BE2C (cell line): ENCODE results near the gene GRID2IP.
A peak's percentile ranks its signal among the peaks of the same experiment; 100 is the strongest.
"Not testable (repeated sequence)": the region's sequence is repeated elsewhere in the genome, so short reads cannot be mapped to it uniquely, and the experiment has no call there.

Source experiments
- DNase-seq: peaks from one replicate; pipeline ENCODE4 v3.0.0-alpha.2; 2020
- H3K27me3 ChIP-seq: fragments of 250-450 bp; sonication (Bioruptor Pico); 2 replicates; pipeline ENCODE4 v1.5.1; 2020; ENCODE audit warnings: mild to moderate bottlenecking
- H3K36me3 ChIP-seq: fragments of 250-450 bp; sonication (Bioruptor Pico); 2 replicates; pipeline ENCODE4 v1.5.1; 2020; ENCODE audit warnings: mild to moderate bottlenecking
- H3K4me1 ChIP-seq: fragments of 250-450 bp; sonication (Bioruptor Pico); 2 replicates; pipeline ENCODE4 v1.5.1; 2020
- H3K4me3 ChIP-seq: 2 replicates; pipeline ENCODE4 v1.5.1; 2011; ENCODE audit warnings: low read depth, low read length
- H3K9me3 ChIP-seq: fragments of 250-450 bp; sonication (Bioruptor Pico); 2 replicates; pipeline ENCODE4 v1.5.1; 2020
- CTCF ChIP-seq: IDR thresholded peaks from 2 replicates; pipeline ENCODE4 v1.5.1; 2012; ENCODE audit warnings: mild to moderate bottlenecking, low read depth, low read length

Gene GRID2IP

GRCh38 chr7:6451224-6451705 lies 100.0 kb downstream of the GRID2IP start:
- no peak for TF ChIP-seq CTCF
- H3K36me3 ChIP-seq = no peaks in the 10 kb centered on the region; the same call in 1 of the 2 replicates
- no peaks in the 10 kb centered on the region for H3K4me1 ChIP-seq
- DNase-seq = no peak
- no peak overlapping the region for H3K4me3 ChIP-seq
- no peaks in the 10 kb centered on the region for H3K27me3 ChIP-seq
- no peaks in the 10 kb centered on the region for H3K9me3 ChIP-seq

DNA sequence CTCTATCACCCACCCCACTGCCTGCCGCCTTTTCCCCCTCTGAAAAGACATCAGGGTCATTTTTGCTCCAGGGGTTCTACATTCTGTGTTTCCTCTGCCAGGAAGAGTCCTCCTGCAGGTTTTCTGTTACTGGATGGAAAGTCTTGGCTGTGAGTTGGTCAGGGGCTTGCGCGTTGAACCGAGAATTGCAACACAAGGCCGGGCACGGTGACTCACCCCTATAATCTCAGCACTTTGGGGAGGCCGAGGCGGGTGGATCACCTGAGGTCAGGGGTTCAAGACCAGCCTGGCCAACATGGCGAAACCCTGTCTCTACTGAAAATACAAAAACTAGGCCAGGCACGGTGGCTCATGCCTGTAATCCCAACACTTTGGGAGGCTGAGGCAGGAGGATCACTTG lies 100.7 kb downstream of the GRID2IP start:
- DNase-seq, H3K4me1 ChIP-seq, H3K9me3 ChIP-seq: not testable (repeated sequence)

DNA sequence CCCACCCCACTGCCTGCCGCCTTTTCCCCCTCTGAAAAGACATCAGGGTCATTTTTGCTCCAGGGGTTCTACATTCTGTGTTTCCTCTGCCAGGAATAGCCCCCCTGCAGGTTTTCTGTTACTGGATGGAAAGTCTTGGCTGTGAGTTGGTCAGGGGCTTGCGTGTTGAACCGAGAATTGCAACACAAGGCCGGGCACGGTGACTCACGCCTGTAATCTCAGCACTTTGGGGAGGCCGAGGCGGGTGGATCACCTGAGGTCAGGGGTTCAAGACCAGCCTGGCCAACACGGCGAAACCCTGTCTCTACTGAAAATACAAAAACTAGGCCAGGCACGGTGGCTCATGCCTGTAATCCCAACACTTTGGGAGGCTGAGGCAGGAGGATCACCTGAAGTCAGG lies 101.4 kb downstream of the GRID2IP start:
- H3K36me3 ChIP-seq = peaks cover 10% of the 10 kb centered on the region
- H3K4me3 ChIP-seq, H3K9me3 ChIP-seq, H3K4me1 ChIP-seq, DNase-seq, H3K27me3 ChIP-seq: not testable (repeated sequence)

More for the DNA sequence above, 100.7 kb downstream of the GRID2IP start:
- not testable (repeated sequence) for H3K27me3 ChIP-seq, H3K36me3 ChIP-seq, H3K4me3 ChIP-seq

GRCh38 chr7:6448943-6449543 lies 102.2 kb downstream of the GRID2IP start:
- Histone ChIP-seq H3K4me1 (no peaks in the 10 kb centered on the region), H3K9me3 (no peaks in the 10 kb centered on the region), H3K4me3 (no peak overlapping the region), H3K27me3 (no peaks in the 10 kb centered on the region), H3K36me3 (peaks cover 14% of the 10 kb centered on the region)
- TF ChIP-seq CTCF = no peak
- DNase-seq = no peak

GRCh38 chr7:6447581-6448199 lies 103.6 kb downstream of the GRID2IP start, which contains the start of gene DAGLB:
Gene DAGLB (minus strand): TSS chr7:6447954. CDS start chr7:6447842, 112 bp downstream.
- DNase-seq = peak; percentile 97
- no peak for TF ChIP-seq CTCF

More at GRCh38 chr7:6447581-6448199, 103.6 kb downstream of the GRID2IP start, which contains the start of gene DAGLB:
- H3K9me3 ChIP-seq = no peaks in the 10 kb centered on the region
- H3K4me1 ChIP-seq = no peaks in the 10 kb centered on the region
- no peaks in the 10 kb centered on the region for H3K27me3 ChIP-seq
- peaks cover 22% of the 10 kb centered on the region for H3K36me3 ChIP-seq
- peak within 1 kb of the TSS; percentile 98 for H3K4me3 ChIP-seq
